Mammary epithelial cell (primary cell): Measurements from ENCODE around the gene FES.

Experiments used
- CTCF ChIP-seq, 2 donors: IDR thresholded peaks in 1 of 2; conservative IDR thresholded peaks in 1 of 2; 2 replicates each; pipeline ENCODE4 v1.5.1; 2011 to 2012; ENCODE audit warnings: inconsistent platforms in 2 of 2, low read length in 2 of 2, mild to moderate bottlenecking in 2 of 2, control low read depth in 1 of 2, low read depth in 1 of 2; ENCODE audit not compliant: insufficient read depth in 1 of 2; ENCODE audit errors: extremely low read depth in 1 of 2
- EZH2 ChIP-seq: IDR thresholded peaks from 2 replicates; pipeline ENCODE4 v1.6.1; 2012; ENCODE audit warnings: low read length, inconsistent platforms, borderline replicate concordance

- no peak for TF ChIP-seq CTCF (conservative IDR thresholded peaks at IDR 0.05 in 1 of 2, IDR thresholded peaks at IDR 0.05 in 1 of 2; ENCODE audit: extremely low read depth in 1 of 2, insufficient read depth in 1 of 2, low read depth in 1 of 2, low read length in 2 of 2)
- no peak for TF ChIP-seq EZH2
Measured at GRCh38 chr15:90912770-90913075, 28.4 kb downstream of the FES start.
